Glomerular endothelial cell (primary cell): ENCODE data around the gene TUBGCP6. TPM values are rescaled to one million over a fixed set of nuclear protein-coding genes. Genes with fewer than 3 reads are reported as not detected.
"Not testable (repeated sequence)": the region's sequence is repeated elsewhere in the genome, so short reads cannot be mapped to it uniquely, and the experiment has no call there.

Source experiments
- DNase-seq: peaks from one replicate; pipeline ENCODE4 v3.0.0-alpha.2; 2011; ENCODE audit warnings: low read depth, low spot score; ENCODE audit errors: extremely low read depth
- total RNA-seq: library from RNA; depleted of rRNA; stranded (reverse); fragments of >200 nt; gene quantifications from 2 replicates; pipeline ENCODE4 v1.2.3, GENCODE V29; 2015

TUBGCP6 gene
- total RNA-seq, 1 donor from 2014 or later, result 47.1 TPM

DNA sequence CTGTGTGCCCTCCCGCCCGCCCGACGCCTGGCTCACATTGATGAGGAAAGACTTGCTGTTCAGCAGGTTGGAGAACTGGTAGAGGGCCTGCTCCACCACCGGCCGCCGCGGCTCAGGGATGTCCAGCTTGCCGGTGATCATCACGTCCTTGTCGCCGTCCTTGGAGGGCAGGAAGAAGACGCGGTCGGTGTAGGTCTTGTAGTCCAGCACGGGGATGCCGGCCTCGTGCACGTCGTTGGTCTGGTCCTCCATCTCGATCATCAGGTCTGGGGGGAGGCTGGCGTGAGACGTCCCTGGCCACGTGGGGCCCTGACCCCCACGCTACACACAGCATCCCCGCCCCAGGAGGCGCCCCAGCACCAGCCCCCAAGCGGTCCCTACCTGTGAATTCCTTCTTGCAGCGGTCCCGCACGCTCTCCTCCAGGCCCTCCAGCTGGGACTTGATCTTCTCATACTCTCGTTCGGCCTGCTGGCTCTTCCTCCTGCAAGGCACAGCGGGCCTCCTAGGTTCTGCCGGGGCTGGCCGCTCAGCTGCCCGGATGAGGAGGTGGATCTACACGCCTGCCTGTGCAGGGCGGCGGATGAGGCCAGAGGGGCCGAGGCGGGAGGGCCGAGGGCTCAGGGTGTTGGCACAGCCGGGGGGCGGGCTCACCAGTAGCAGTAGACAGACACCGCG is 36.0 kb upstream of the TUBGCP6 start:
- DNase-seq, result no peak

DNA sequence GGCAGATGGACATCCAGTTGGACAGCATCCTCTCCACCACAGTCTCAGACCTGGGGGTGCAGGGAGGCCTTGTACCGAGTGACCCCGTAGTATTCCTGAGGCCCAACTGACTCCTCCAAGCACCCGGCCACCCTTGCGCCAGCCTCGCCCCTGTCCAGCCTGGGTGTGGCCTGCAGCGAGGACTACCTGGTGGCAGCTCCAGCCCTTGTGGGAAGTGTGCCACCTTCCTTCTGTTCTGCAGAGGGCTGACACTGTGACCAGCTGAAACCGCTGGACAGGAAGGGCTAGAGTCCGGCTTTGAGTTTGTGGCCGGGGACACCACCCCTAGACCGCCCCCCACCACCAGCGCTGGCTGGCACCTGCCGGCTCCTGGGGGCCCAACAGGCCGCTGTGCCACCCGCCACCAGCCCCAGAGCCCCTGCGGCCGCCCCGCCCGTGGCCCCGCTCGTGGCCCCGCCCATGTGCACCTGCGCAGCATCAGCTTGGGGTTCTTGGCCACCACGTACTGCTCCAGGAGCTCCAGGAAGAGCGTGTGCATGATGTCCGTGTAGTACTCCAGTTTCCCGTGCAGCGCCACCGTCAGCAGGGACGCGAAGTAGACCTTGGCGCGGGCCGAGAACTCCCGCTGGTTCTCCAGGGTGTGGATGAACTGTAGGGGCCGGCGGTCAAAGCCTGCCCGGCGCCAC is 35.3 kb upstream of the TUBGCP6 start:
- DNase-seq, result no peak

DNA sequence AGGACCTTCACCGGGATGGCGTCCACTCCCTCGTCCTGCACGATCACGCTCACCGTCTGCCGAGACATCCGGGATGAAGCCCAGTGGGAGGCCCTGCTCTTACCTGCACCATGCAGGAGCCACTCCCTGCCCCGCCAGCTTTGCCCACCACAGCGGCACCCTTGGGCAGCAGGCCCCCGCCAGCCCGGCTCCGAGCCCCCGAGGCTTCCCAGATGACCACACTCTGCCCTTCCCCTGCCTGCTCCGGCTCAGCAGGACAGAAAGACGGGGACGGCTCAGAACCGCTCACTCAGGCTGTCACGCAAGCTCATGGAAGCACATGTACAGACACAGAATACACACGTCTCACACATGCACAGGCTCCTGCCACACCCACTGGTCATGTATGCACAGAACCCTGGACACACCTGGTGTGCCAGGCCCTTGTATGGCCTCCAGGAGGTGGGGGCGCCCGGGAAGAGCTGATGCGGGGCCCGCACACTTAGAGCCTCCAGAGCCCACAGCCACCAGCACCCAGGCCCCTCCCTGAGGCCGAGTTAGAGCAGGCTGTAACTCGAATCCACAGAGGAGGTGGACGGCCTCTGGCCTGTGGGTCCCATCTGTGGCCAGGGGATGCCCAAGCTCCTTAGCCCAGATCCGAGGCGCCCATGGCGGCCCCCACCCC is 34.3 kb upstream of the TUBGCP6 start:
- no peak for DNase-seq

DNA sequence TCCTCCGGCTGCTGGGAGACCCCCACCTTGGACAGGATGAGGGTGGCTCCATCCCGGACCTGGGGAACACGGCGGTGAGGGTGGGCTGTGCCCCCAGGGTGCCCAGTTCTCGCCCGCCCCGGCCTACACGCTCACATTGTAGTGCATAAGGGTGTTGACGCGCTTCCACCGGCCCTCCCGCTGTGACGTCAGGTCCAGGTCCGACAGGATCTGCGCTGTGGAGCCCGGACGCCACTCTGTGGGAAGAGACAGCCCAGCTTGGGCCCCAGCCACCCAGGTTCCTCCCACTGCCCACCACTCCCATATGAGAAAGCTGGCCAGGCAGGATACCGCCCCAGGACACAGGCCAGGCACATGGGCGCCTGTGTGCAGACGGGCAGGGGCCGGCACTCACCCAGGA is 33.6 kb upstream of the TUBGCP6 start:
- no peak for DNase-seq

DNA sequence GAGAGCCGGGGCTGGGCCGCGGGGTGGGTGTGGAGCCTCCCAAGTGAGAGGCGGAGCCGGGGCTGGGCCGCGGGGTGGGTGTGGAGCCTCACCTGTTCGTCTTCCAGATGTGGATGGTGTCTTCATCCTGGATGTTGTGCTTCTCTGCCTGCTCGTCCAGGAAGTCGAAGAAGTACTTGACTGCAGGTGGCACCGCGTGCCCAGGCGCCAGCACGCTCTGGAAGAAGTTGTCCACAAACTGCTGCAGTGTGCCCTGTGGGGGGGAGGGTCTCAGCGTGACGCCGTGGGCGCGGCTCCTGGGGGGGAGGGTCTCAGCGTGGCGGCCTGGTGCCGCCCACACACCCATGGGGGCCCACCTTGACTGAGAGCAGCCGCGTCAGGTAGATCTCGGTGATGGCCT is 32.9 kb upstream of the TUBGCP6 start:
- DNase-seq, result no peak

DNA sequence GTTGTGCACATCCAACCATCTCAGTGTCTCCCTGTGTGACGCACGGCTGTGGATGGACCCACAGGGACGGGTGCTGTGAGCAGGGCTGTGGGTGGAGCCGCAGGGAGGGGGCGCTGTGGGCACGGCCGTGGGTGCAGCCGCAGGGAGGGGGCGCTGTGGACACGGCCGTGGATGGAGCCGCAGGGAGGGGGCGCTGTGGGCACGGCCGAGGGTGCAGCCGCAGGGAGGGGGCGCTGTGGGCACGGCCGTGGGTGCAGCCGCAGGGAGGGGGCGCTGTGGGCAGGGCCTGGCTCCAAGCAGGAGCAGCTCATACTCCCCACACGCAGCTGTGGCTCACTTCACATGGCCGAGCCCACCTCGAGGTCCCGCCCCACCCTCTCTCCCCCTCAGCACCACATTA is 31.3 kb upstream of the TUBGCP6 start:
- no peak for DNase-seq

DNA sequence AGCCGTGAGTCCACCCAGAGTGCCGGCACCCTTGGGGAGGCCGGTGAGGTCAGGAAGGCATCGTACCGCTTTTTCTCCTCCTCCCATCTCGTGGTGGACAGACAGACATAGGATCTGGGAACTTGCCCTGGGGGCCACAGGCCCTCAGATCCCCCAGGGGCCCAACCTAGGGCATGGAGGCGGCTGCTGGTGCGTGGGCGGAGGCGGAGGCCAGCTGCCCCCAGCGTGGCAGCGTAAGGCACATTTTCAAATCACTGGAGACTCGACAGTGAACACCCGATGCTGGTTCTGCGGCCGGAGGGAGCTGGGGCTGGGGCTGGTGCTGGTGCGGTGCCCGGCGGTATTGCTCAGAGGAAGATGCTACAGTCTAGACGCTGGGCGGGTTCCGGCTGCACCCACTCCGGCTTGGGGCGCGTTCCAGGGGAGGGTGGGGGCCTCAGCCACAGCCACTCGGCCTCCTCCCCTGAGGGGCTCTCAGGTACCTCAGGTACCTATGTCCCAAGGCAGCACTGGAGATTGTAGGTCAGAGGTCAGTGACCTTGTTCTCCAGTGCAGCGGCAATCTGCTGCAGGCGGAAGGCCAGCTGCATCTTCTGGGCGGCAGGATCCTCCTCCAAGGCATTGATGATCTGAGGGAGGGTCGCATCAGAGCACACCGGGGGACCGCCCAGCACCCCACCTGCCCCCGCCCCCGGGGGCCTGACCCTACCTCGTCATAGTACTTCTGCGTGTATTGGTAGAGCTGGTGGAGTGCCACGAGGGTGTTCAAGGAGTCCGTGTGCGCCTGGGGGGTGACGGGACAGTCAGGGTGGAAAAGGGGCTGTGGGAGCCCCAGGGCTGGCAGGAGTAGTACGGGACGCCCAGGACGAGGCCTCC is 30.6 kb upstream of the TUBGCP6 start:
- no peak for DNase-seq

DNA sequence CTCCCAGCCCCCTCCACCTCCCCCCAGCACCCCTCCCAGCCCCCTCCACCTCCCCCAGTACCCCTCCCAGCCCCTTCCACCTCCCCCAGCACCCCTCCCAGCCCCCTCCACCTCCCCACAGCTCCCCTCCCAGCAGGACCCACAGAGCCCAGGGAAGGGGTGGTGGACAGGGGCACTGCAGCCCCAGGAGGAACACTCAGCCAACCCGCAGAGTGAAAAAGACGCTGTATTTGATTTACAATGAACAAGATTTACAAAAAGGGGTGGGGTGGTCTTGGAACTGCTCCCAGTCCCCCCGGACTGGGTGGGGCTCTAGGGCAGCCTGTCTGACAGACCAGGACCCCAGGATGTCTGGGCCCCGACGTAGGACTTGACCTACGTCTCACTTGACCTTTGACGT is 29.9 kb upstream of the TUBGCP6 start:
- no peak for DNase-seq

DNA sequence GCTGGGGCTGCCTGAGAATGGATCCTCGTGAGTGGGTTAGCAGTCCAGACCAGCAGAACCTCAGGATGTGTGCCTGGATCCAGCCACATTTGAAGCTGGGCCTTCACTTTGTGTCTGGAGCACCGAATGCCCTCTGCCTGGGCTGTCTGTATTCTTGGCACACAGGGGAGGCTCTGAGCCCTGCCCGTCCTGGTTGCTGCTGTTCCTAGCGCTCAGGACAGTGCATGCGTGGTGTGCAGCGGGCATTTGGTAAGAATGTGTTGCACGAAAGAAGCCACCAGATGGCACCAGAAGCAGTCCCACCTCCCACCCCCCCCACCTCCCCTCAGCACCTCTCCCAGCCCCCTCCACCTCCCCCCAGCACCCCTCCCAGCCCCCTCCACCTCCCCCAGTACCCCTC is 29.5 kb upstream of the TUBGCP6 start:
- no peak for DNase-seq

DNA sequence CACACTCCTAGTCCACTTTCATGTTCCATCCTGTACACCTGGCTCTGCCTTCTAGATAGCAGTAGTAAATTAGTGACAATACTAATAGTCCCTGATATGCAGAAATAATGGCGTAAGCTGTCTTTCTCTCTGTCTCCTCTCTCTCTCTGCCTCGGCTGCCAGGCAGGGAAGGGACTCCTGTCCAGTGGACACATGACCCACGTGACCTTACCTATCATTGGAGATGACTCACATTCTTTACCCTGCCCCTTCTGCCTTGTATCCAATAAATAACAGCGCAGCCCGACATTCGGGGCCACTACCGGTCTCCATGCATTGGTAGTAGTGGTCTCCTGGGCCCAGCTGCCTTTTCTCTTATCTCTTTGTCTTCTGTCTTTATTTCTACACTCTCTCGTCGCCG is 29.0 kb upstream of the TUBGCP6 start:
- not testable (repeated sequence) for DNase-seq

DNA sequence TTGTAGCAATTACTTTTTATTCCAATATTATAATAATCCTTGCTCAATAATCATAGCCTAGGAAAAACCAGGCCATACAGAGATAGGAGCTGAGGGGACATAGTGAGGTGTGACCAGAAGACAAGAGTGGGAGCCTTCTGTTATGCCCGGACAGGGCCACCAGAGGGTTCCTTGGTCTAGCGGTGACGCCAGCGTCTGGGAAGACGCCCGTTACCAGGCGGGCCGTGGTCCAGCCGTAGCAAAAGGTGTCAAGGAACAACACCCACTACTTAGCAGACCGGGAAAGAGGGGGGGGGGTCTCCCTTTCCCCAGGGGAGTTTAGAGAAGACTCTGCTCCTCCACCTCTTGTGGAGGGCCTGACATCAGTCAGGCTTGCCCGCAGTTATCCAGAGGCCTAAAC is 28.5 kb upstream of the TUBGCP6 start:
- not testable (repeated sequence) for DNase-seq

DNA sequence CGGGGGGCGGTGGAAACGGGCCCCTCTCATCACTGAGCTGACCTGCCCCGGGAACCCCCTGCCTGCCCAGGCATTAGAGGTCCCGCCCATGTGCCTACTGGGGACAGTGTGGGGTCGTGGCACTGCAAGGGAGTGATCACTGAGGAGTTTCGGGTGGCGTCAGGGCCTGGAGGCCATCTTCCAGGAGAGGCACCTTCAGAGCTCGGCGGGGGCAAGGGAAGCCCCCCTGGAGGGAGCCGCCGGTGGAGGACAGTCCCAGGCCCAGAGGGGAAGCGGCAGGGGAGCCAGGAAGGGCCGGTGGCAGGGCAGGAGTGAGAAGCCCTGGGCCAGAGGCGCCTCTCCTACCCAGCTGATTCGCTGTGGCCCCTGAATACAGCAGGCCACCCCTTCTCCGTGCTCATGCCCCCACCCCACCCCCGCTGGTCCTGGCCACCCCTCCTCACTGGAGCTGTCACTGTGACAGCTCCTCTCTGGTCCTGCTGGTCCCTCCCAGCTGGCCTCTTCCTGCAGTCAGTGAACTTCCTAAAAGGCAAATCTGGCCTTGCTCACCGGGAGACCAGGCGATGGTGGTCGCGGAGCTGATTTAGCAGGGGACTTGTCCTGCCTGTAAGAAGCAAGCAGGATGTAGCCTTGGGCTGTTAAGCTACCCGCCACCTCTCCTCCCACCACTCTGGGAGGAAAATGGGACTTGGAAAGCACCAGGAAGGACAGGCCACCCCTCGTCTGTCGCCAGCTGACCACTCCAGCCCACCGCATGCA is 27.4 kb upstream of the TUBGCP6 start:
- DNase-seq, result no peak

DNA sequence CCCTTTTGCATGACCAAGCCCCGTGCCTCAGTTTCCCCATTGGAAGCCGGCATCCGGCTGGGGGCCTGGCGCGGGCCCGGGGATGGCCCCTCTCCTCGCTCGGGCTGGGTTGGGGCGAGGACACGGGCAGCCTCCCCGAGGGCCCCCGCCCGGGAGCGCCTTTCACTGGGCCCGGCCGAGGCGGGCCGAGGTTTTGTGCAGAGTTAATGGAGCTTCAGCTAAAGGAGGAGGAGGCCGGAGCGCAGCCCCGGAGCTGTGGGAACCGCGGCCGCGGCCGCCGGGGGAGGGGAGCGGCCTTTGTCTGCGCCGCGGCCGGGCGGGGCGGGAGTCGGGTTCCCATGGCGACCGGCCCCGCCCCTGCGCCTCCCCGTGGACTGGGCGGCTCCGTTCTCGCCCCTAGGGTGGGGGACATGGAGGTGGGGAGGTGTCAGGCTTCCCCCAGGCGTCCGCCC is 26.7 kb upstream of the TUBGCP6 start:
- no peak for DNase-seq

DNA sequence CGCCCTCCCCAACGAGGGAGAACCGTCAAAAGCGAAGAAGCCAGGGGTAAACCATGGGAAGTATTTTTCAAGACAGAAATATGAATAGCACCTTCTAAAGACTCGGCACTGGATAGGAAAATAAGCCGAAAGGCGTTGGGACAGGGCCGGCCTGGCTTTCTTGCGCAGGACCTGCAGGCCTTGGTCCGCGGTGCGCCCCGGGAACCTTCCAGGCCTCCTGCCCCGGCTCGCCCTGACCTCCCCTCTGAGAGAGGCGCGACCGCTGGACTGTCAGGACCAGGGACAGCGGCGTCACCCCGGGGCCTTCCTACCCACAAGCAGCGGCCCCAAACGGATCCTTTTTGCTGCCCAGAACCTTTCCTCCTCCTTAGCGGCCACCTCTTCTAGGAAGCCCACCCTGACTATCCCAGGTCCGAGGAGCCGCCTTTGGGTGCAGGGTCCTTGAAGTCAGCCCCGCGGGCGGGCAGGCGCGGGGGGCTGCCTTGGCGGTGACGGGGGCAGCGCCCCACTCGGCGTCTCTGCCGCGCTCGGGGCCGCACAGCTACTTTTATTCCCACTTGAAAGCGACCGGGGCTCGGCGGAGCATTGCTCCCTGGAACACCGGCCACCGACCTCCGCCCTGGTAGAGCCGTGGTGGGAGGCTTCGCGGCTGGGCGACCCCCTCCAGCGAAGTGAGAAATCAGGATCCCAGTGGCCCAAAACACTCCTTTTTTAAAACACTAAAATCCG is 26.0 kb upstream of the TUBGCP6 start:
- no peak for DNase-seq

DNA sequence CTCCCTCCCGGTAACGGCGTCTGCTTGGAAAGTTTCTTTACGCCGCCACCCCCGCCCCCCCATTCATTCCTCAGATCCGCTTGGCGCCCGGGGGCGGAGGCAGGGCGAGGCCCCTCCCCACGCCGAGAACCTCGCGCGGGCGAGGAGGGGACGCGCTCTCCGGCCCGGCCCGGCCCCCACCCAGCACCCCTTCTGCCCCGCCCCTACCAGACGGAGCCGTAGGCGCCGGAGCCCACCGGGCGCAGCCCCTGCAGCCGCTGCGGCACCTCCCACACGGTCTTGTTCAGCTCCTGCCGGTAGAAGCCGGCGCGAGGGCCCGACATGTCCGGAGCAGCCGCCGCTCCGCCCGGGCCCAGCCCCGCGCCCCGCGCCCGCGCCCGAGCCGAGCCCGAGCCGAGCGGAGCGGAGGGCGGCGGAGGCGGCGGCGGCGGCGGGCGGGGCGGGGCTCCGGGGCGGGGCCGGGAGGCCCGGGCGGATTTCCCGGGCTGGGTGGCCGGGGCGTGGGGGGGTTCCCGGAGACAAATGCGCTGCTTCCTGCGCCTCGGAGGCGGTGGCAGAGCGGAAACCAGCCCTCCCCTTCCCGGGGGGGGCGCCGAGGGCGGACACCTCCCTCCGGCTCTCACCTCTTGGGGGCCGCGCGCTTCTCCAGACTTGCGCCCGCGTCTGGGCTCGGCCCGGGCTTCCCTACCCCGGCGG is 25.3 kb upstream of the TUBGCP6 start, which contains the start of gene MAPK11:
TSS of gene MAPK11 (minus strand) at position 411 of the 696 bp plus-strand sequence. CDS start at position 323, 88 bp downstream.
- no peak for DNase-seq

DNA sequence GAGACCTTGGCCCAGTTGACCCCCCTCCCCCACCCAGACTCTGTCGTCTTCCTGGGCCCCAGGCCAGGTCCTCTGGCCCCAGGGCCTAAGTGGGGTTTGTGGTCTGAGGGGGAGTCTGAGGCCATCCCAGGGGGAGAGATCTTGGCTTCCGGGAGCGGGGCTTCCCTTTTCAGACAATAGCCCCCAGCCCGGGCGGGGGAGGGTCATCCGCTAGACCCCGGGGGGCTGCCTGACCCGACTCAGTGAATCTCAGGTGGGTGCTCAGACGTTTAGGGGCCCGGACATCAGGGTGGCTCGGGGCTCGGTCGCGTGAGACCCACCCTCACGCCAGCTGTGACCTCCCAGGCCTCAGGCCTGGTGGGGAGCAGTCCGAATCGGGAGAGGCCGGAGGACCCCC is 24.7 kb upstream of the TUBGCP6 start:
- DNase-seq, result no peak

DNA sequence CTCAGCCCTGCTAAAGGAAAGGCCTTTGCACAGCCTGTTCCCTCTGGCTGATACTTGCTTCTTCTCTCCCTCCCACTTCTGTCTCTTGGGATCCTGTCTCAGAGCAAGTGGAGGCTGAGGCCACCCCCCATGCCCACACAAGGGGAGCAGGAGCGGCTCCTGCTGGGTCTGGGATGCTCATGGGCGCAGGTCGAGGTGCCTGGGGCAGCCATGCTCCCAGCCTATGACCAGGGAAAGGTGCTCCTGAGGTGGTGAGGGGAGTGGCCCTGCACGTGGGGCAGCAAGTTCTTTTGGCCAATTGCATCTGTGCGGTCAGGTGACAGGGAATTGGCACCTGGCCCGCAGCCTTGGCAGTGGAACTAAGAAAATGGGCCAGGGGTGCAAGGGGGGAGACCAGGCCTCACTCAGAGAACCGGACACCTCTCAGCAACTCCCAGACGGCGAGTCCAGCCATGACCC is 23.9 kb upstream of the TUBGCP6 start:
- DNase-seq, result no peak

DNA sequence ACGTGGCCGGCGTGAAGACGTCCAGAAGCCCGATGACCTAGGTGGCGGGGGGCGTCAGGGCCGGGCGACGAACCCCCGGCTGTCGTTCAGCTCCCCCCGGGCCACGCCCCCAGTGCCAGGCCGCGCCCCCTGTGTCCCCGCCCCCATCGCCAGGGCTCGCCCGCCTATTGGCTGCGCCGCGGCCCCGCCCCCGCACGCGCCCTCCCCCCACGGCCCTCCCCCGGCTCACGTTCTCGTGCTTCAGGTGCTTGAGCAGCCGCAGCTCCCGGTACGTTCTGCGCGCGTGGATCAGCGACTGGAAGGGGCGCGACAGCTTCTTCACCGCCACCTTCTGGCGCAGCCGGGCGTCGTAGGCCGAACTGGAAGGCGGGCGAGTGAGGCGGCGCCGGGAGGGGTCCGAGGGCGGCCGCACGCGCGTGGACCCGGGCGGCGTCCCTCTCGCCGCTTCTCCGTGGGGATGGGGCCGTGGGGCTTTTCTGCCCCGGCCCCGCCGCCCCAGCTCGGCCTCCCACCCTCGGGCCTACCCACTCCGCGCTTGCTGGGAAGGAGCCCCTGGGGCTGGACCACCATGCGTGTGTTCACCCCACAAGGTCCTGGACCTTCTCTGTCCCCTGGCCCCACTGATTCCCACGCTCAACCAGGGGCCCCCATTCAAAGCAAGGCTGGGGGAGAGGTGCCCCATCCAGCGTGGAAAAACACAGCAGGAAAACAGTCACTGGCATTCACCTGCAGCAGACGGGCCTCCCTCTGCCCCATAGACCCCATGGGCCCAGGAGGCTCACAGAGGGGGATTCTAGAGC is 23.0 kb upstream of the TUBGCP6 start:
- DNase-seq, result no peak
